ENCODE data around the gene MYO1E. TPM values are rescaled to one million over a fixed set of nuclear protein-coding genes. Genes with fewer than 3 reads are reported as not detected.

MYO1E gene
- total RNA-seq, 1 experiment from 2014 or later: 34.0 TPM

DNA sequence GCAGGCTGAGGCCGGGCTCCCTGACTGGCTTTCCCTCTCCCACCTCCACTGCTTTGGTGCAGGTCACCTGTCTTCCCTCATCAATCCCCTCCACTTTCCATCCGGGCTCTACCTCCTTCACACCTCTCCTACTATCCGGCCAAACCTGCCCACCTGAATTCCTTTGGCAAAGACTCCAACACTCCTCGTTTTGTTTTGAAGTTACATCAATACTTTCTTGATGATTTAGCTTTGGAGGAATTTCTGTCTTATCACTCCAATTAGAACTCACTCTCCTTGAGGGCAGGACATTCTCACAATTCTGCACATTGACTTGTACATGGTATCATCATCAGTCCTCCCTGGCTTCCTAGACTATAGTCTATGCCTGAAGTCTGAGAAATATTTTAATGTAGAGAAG, 145.7 kb downstream of the MYO1E start:
- H3K4me3 ChIP-seq (ENCODE audit: insufficient read depth, low read depth, low read length): no peak overlapping the region
- H3K27me3 ChIP-seq (ENCODE audit: control insufficient read depth, insufficient read depth, low read length): no peaks in the 10 kb centered on the region
- DNase-seq: no peak
- H3K36me3 ChIP-seq (replicated peaks; ENCODE audit: control insufficient read depth, insufficient read depth, low read length): peaks cover 4% of the 10 kb centered on the region

DNA sequence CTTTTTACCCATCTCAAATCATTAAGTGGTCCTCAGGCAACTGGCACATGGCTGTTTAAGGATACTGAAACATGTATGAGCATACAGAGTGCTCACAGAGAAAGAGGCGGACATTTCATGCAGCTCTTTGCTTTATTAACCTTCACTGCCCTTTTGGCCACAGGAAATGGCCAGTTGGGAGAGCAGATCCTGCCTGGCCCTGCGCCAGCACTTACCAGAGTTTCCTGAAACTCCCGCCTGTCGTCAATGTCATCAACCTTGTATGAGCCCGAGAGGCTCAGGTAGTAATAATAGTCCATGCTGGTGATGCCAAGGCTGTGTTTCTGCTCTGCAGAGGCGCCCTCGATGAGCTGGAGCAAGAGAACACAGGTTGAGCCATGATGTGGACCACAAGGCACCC, 148.2 kb downstream of the MYO1E start:
- Histone ChIP-seq H3K36me3 (replicated peaks; ENCODE audit: control insufficient read depth, insufficient read depth, low read length) (peaks cover 6% of the 10 kb centered on the region), H3K27me3 (ENCODE audit: control insufficient read depth, insufficient read depth, low read length) (no peaks in the 10 kb centered on the region), H3K4me3 (ENCODE audit: insufficient read depth, low read depth, low read length) (no peak overlapping the region)
- DNase-seq: no peak

DNA sequence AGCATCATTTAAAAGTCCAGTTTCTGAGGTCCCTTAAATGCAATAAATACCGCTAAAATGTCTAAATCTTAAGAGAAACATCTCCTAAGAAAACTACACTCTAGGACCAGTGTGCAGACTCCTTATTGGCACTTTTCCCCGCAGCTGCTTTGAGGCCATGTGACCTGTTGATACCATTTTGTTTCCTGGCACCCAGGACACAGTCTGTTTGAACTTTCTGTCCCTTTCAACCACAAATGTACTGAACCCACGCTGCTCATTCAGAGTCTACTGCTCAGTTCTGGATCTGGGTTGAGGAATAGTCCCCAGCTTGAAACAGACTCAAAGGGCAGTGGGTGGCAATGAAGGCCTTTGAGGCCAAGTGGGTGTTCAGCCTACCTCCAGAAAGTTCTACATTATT, 148.9 kb downstream of the MYO1E start:
- H3K4me3 ChIP-seq (ENCODE audit: insufficient read depth, low read depth, low read length): no peak overlapping the region
- no peaks in the 10 kb centered on the region for H3K27me3 ChIP-seq (ENCODE audit: control insufficient read depth, insufficient read depth, low read length)

DNA sequence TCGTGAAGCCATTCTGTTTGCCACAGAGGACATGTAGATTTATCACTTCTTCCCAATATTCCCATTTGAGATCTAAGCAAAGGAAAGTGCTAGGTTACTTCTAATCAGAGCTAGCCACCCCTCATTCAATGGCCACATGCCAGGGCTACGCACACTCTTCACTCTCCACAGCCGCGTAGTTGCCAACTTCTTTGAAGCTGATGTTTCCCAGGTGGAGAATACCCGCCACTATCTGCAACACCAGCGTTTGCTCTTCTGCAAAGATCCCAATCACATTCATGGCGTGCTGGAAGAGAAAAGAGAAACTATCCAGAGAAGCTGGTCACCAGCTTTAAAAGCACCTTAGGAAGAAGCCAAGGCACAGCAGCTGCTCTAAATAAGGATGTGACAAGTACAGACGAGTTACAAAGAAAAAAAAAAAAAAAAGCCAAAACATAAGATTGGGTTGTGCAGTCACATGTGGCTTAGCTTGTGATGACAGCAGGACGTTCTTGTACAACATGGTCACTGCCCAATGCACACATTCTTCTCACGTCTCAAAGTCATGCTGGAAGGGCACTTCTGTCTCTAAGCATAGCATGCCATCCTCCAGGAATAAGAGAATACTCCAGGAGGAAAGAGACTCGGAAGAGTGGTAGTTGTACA, 149.6 kb downstream of the MYO1E start:
- H3K36me3 ChIP-seq (replicated peaks; ENCODE audit: control insufficient read depth, insufficient read depth, low read length): peaks cover 6% of the 10 kb centered on the region
- no peak for DNase-seq
- no peak overlapping the region for H3K4me3 ChIP-seq (ENCODE audit: insufficient read depth, low read depth, low read length)
- H3K27me3 ChIP-seq (ENCODE audit: control insufficient read depth, insufficient read depth, low read length): no peaks in the 10 kb centered on the region

More for the DNA sequence above, 148.9 kb downstream of the MYO1E start:
- peaks cover 6% of the 10 kb centered on the region for H3K36me3 ChIP-seq (replicated peaks; ENCODE audit: control insufficient read depth, insufficient read depth, low read length)
- no peak for DNase-seq

DNA sequence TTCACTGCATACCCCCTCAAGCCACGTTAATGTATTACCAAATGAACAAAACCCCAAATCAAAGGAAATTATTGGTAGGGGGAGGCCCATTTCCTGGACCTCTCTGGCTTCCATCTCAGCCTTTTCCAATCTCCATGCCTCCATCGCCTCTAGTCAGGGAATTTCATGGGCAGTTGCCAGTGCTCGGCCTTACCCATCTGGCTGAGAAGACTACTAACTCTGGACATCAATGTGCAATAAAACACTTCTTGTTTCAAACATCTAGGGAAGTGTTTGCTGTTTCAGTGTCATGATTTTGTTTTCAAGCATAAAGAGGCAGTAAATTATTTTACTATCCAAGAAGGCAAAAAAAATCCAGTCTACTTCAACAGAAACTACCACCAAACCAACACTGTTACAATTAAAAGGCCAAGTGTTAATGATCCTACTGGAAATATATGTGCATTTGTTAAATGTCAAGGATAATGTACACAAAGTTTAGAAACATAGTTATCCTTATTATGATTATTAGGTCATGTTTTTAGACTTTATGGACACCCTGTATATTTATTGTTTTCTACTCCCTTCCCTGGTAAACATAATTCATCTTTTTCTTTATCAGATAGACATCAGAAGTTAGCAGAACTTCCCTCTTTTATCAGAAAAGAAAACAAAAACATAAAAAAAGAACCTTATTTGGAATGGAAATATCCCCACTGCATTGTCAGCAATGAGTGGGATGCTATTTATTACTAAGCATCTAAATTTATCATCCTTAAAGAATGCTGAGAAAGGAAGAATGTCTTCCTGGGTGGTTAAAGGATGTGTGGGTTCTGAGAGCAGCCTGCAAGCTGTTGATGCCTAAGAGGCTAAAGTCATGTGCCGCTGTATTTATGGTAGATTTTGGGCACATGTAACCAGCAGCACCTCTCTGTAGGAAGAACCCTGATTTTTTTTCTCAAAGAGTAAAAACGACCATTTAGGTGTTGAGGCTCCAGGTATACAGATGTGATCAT, 150.9 kb downstream of the MYO1E start:
- DNase-seq: no peak
- Histone ChIP-seq H3K27me3 (ENCODE audit: control insufficient read depth, insufficient read depth, low read length) (no peaks in the 10 kb centered on the region), H3K36me3 (replicated peaks; ENCODE audit: control insufficient read depth, insufficient read depth, low read length) (peaks cover 6% of the 10 kb centered on the region), H3K4me3 (ENCODE audit: insufficient read depth, low read depth, low read length) (no peak overlapping the region)

DNA sequence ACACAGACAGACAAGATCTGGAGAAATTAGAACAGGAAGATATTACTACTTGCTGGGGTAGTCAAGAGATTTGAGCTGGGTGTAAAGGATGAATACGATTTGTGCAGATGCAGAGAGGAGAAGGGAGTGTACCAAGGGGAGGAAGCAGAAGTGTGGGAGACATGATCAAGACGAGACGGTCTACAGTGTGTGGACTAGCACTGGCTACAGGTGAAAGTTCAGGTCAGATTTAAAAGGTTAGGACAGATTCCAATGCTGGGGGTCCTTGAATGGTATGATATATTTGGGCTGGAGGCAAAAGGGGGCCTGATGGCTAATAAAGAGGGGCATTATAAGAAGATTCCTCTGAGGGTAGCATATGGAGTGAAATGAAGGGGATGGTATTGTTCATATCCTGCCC, 154.0 kb downstream of the MYO1E start:
- DNase-seq: no peak
- no peak overlapping the region for H3K4me3 ChIP-seq (ENCODE audit: insufficient read depth, low read depth, low read length)
- peaks cover 4% of the 10 kb centered on the region for H3K36me3 ChIP-seq (replicated peaks; ENCODE audit: control insufficient read depth, insufficient read depth, low read length)
- H3K27me3 ChIP-seq (ENCODE audit: control insufficient read depth, insufficient read depth, low read length): no peaks in the 10 kb centered on the region

DNA sequence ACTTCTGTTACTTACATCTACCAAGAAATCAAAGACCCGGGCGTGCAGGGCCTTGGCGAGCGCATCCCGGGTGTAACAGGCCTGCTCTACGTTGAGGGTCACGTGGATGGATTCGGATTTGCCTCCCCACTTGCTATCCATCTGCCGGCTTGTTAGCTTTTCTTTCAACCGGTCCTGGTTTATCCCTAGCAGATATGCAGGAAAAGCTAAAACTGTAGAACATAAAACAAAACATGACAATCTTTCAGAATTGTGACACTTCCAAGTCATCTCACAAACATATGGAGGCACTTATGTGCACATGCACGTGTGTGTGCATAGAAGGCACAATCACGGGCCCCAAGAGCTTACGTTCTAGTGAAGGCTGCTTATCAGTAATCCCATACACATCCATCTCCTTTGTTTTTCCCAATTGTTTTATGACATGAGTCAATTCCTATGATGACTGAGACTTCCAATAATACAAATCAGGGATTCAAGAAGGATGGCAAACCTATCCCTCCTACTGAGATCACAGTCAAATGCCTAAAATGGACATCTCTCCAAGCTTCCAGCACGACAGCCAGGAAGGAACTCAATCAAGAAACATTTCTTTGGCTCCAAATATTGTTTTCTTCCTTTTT, 154.7 kb downstream of the MYO1E start:
- no peaks in the 10 kb centered on the region for H3K27me3 ChIP-seq (ENCODE audit: control insufficient read depth, insufficient read depth, low read length)
- H3K36me3 ChIP-seq (replicated peaks; ENCODE audit: control insufficient read depth, insufficient read depth, low read length): peaks cover 2% of the 10 kb centered on the region
- no peak for DNase-seq
- H3K4me3 ChIP-seq (ENCODE audit: insufficient read depth, low read depth, low read length): no peak overlapping the region

DNA sequence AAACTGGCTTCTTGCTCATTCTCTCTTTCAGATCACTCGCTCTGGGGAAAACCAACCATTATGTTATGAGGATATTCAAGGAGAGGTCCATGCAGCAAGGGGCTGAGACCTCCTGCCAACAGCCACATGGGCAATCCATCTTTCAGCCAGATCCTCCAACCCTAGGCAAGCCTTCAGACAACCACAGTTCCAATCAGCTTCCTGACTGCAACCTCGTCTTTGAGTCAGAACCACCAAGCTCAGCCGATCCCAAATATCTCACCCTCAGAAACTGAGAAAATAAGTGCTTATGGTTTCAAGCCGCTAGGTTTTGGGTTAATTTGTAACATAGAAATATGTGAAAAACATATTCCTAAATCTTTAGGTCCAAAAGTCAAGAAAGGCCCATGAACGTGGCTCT, 155.8 kb downstream of the MYO1E start:
- H3K36me3 ChIP-seq (replicated peaks; ENCODE audit: control insufficient read depth, insufficient read depth, low read length): peaks cover 2% of the 10 kb centered on the region
- DNase-seq: no peak
- no peaks in the 10 kb centered on the region for H3K27me3 ChIP-seq (ENCODE audit: control insufficient read depth, insufficient read depth, low read length)
- no peak overlapping the region for H3K4me3 ChIP-seq (ENCODE audit: insufficient read depth, low read depth, low read length)

DNA sequence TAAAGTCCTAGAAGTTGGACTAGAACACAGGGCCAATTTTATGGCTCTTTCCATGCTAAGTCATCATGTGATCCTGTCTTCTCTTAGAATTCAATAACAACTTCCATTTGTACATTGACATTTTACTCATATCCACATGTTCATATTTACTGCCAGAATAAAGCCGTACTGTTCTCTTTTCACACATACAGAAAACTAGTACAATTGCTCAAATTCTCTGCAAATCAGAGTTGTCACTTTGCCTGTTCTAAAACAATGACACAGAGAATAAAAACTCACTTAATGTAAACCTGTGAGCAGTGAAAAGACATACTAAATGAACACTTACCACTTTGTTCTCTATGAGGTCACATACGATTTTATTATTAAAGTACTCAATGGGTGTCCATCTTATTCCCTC, 162.5 kb downstream of the MYO1E start:
- H3K27me3 ChIP-seq (ENCODE audit: control insufficient read depth, insufficient read depth, low read length): no peaks in the 10 kb centered on the region
- no peak overlapping the region for H3K4me3 ChIP-seq (ENCODE audit: insufficient read depth, low read depth, low read length)
- peaks cover 8% of the 10 kb centered on the region for H3K36me3 ChIP-seq (replicated peaks; ENCODE audit: control insufficient read depth, insufficient read depth, low read length)
- DNase-seq: no peak

DNA sequence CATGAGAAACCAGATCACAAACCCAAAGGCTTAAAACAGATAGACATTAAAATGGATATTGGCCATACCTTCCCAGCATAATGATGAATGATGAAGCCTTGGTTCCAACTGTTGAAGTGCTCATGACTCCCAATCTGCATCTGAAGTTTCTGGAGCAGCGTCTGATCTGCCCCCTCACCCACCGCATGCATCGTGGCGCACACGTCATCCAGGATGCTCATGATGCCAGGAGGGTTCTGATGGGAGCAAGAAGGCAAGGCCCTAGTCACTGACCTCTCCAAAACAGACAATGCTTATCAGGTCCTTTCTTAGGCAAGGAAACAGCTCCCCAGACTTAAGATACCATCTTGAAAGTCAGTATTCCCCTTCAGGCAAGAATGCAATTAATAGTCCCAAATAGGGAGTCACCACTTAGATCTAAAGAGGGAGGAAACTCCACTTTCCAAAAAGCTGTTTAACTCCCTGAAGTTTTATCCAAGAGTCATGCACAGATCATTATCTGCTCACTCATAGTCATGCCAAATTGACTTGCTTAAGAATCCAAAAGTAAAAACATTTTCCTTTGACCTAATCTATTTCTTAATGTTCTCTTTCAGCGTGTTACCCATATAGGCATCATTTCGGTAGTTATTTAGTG, 163.9 kb downstream of the MYO1E start:
- DNase-seq: no peak
- H3K27me3 ChIP-seq (ENCODE audit: control insufficient read depth, insufficient read depth, low read length): no peaks in the 10 kb centered on the region
- no peak overlapping the region for H3K4me3 ChIP-seq (ENCODE audit: insufficient read depth, low read depth, low read length)
- H3K36me3 ChIP-seq (replicated peaks; ENCODE audit: control insufficient read depth, insufficient read depth, low read length): peaks cover 14% of the 10 kb centered on the region

DNA sequence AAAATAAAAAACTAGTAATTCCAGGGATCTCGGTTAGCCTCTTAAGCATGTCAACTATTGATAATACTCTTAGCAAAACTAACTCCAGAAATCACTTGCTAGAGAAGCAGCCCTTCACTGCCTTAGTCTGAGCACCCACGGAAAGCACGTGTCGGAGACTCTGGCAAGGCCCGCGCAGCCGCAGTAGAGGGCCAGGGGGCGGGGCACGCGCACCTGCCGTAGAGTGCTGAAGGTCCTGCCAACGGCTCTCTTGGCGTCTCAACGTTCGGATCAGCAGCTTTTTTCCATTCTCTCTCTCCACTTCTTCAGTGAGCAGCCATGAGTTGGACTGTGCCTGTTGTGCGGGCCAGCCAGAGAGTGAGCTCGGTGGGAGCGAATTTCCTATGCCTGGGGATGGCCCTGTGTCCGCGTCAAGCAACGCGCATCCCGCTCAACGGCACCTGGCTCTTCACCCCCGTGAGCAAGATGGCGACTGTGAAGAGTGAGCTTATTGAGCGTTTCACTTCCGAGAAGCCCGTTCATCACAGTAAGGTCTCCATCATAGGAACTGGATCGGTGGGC, 166.0 kb downstream of the MYO1E start, which contains the start of gene LDHAL6B:
LDHAL6B (plus strand) TSS at position 221 of the 561 bp plus-strand sequence; CDS start at position 319, 98 bp downstream.
- peaks cover 19% of the 10 kb centered on the region for H3K36me3 ChIP-seq (replicated peaks; ENCODE audit: control insufficient read depth, insufficient read depth, low read length)
- H3K27me3 ChIP-seq (ENCODE audit: control insufficient read depth, insufficient read depth, low read length): no peaks in the 10 kb centered on the region
- H3K4me3 ChIP-seq (ENCODE audit: insufficient read depth, low read depth, low read length): no peak within 1 kb of the TSS
- DNase-seq: no peak

DNA sequence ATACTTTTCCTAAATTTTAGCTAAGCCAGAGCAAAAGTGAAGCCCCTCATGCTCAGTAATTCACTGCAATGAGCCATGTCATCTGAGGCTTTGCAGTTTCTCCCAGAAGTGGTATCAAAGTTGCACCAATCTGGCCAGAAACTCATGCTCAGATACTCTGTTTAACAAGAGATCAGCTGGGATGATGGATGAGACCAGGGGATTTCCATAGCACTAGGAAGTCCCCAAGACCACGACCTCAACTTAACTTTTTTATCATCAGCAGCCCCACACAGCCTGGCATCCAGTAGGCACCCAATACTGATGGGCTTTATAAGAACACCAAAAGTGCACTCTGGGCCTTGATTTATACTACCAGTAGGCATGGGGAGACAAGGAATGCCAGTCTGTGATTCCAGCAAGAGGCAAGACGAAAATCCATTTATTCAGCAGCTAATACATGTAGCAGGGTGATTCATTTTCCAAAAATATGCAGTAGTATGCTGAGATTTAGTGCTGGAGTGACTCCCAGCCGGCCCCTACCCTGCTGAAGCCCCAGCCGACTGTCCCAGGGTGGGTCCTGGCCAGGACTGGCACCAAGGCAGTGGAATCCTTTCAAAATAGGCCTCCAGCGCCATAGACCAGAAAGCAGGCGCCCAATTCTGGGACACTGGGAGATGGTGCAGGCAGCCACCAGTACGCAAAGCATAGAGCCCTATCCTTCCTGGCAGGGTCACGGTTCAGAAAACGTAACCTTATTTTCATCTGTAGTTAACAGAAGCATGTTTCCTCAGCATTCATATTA, 166.6 kb downstream of the MYO1E start:
- Histone ChIP-seq H3K27me3 (ENCODE audit: control insufficient read depth, insufficient read depth, low read length) (no peaks in the 10 kb centered on the region), H3K36me3 (replicated peaks; ENCODE audit: control insufficient read depth, insufficient read depth, low read length) (peaks cover 19% of the 10 kb centered on the region), H3K4me3 (ENCODE audit: insufficient read depth, low read depth, low read length) (no peak overlapping the region)
- DNase-seq: no peak

DNA sequence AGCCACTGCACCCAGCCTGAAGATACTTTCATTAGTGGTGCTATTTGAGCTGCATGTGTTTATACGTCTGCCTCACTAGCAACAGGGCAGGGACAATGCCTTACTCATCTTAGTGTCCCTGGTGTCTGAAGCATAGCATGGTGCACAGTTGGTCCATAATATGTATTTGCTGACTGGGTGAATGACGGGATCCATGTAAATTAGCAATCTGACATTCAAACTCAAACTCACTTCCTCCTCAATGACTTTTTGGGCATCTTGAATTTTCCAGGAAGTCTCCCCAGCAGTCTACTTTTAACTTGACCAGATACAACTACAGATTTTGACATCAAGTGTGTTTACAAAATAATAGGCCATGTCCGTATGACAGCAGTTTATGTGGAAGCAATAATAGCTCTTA, 169.0 kb downstream of the MYO1E start:
- no peak for DNase-seq
- Histone ChIP-seq H3K27me3 (ENCODE audit: control insufficient read depth, insufficient read depth, low read length) (no peaks in the 10 kb centered on the region), H3K36me3 (replicated peaks; ENCODE audit: control insufficient read depth, insufficient read depth, low read length) (peaks cover 17% of the 10 kb centered on the region), H3K4me3 (ENCODE audit: insufficient read depth, low read depth, low read length) (no peak overlapping the region)
